Endodermal cell (in vitro differentiated cells): ENCODE results near the gene ZC3H18. TPM values are rescaled to one million over a fixed set of nuclear protein-coding genes. Genes with fewer than 3 reads are reported as not detected.

ENCODE experiments used
- DNase-seq: peaks from one replicate; pipeline ENCODE4 v3.0.0-alpha.2; 2017
- H3K27ac ChIP-seq: 2 replicates; pipeline ENCODE4 v1.5.1; 2013; ENCODE audit warnings: mild to moderate bottlenecking, low read depth, low read length, moderate library complexity
- H3K27me3 ChIP-seq: 2 replicates; pipeline ENCODE4 v1.6.1; 2013; ENCODE audit warnings: mild to moderate bottlenecking, low read length, moderate library complexity; ENCODE audit not compliant: insufficient read depth, control insufficient read depth, poor library complexity, severe bottlenecking
- H3K36me3 ChIP-seq: 2 replicates; pipeline ENCODE4 v1.7.0; 2013; ENCODE audit warnings: mild to moderate bottlenecking, low read length, moderate library complexity; ENCODE audit not compliant: control insufficient read depth, insufficient read depth
- H3K4me1 ChIP-seq: one replicate; pipeline ENCODE4 v1.7.0; 2013; ENCODE audit warnings: low read length; ENCODE audit not compliant: control insufficient read depth, insufficient read depth
- H3K4me3 ChIP-seq: 2 replicates; pipeline ENCODE4 v1.5.1; 2013; ENCODE audit warnings: mild to moderate bottlenecking, low read length, moderate library complexity
- H3K9ac ChIP-seq: 2 replicates; pipeline ENCODE4 v1.6.1; 2013; ENCODE audit warnings: mild to moderate bottlenecking, low read length, moderate library complexity; ENCODE audit not compliant: poor library complexity, severe bottlenecking; ENCODE audit errors: extremely low read depth
- H3K9me3 ChIP-seq: 2 replicates; pipeline ENCODE4 v1.6.1; 2013; ENCODE audit warnings: mild to moderate bottlenecking, low read length, moderate library complexity; ENCODE audit not compliant: control insufficient read depth
- H3K27ac Mint-ChIP-seq: 2 replicates; pipeline ENCODE4 v1.8.0; 2020; ENCODE audit warnings: mixed read lengths
- H3K27me3 Mint-ChIP-seq: 2 replicates; pipeline ENCODE4 v1.8.0; 2021; ENCODE audit warnings: mild to moderate bottlenecking, mixed read lengths; ENCODE audit not compliant: insufficient read depth
- H3K36me3 Mint-ChIP-seq: 2 replicates; pipeline ENCODE4 v1.8.0; 2020; ENCODE audit warnings: low read depth, mixed read lengths
- H3K4me1 Mint-ChIP-seq: 2 replicates; pipeline ENCODE4 v1.8.0; 2020; ENCODE audit warnings: mixed read lengths
- H3K4me3 Mint-ChIP-seq: 2 replicates; pipeline ENCODE4 v1.8.0; 2020; ENCODE audit warnings: mild to moderate bottlenecking, moderate library complexity, mixed read lengths
- H3K9me3 Mint-ChIP-seq: 2 replicates; pipeline ENCODE4 v1.8.0; 2020; ENCODE audit warnings: mild to moderate bottlenecking, mixed read lengths
- CTCF ChIP-seq: fragments of 200-600 bp; sonication (generic); conservative IDR thresholded peaks from 2 replicates; pipeline ENCODE4 v1.5.0; 2021; ENCODE audit warnings: antibody characterized with exemption, mild to moderate bottlenecking
- WGBS, 2 experiments: methylation state at CpG; one replicate each; pipeline versions ENCODE4 v1.1.5 to v1.1.7; 2013; ENCODE audit warnings: missing lambda C conversion rate in 2 of 2, mixed read lengths in 1 of 2; ENCODE audit not compliant: insufficient coverage in 1 of 2, insufficient read length in 1 of 2; 5-methylcytosine and 5-hydroxymethylcytosine counted together
- total RNA-seq, 2 donors: library from RNA; stranded (reverse); fragmentation: NEBNext Ultra II Directional in 1 of 2; extraction: Animal tissue kit (Norgen Biotek cat#: 25700) in 1 of 2; gene quantifications; 2 replicates in 1 of 2; 3 replicates in 1 of 2; pipeline ENCODE4 v1.2.1, GENCODE V29; 2021

Gene ZC3H18
- total RNA-seq, 2 donors from 2014 or later, result 75.4 to 76.6 TPM

GRCh38 chr16:88595101-88595500 lies 24.9 kb downstream of the ZC3H18 start:
- WGBS, 2 experiments, result 92 to 98% methylated on average over 6 of the region's 6 CpGs
- Mint-ChIP-seq H3K27ac (peak overlapping the region; percentile 19), H3K36me3 (peaks cover 64% of the 10 kb centered on the region), H3K9me3 (no peaks in the 10 kb centered on the region), H3K4me1 (no peaks in the 10 kb centered on the region), H3K27me3 (no peaks in the 10 kb centered on the region), H3K4me3 (no peak overlapping the region)
- Histone ChIP-seq H3K36me3 (peaks cover 68% of the 10 kb centered on the region), H3K4me3 (no peak overlapping the region), H3K4me1 (no peaks in the 10 kb centered on the region), H3K27me3 (no peaks in the 10 kb centered on the region), H3K9ac (no peak overlapping the region), H3K27ac (no peak overlapping the region), H3K9me3 (no peaks in the 10 kb centered on the region)
- TF ChIP-seq CTCF, result no peak
- no peak for DNase-seq

GRCh38 chr16:88595921-88596320 lies 25.7 kb downstream of the ZC3H18 start:
- H3K4me3 ChIP-seq, result no peak overlapping the region
- no peak overlapping the region for H3K9ac ChIP-seq
- H3K4me1 Mint-ChIP-seq, result no peaks in the 10 kb centered on the region
- 86 to 95% methylated on average over 4 to 10 of the region's 10 CpGs for WGBS, 2 experiments
- TF ChIP-seq CTCF, result no peak
- no peak overlapping the region for H3K4me3 Mint-ChIP-seq
- no peaks in the 10 kb centered on the region for H3K4me1 ChIP-seq
- no peaks in the 10 kb centered on the region for H3K27me3 ChIP-seq
- peaks cover 72% of the 10 kb centered on the region for H3K36me3 ChIP-seq
- no peaks in the 10 kb centered on the region for H3K27me3 Mint-ChIP-seq
- no peaks in the 10 kb centered on the region for H3K9me3 ChIP-seq
- peaks cover 64% of the 10 kb centered on the region for H3K36me3 Mint-ChIP-seq
- DNase-seq, result no peak
- no peak overlapping the region for H3K27ac ChIP-seq
- no peak overlapping the region for H3K27ac Mint-ChIP-seq
- H3K9me3 Mint-ChIP-seq, result no peaks in the 10 kb centered on the region

DNA sequence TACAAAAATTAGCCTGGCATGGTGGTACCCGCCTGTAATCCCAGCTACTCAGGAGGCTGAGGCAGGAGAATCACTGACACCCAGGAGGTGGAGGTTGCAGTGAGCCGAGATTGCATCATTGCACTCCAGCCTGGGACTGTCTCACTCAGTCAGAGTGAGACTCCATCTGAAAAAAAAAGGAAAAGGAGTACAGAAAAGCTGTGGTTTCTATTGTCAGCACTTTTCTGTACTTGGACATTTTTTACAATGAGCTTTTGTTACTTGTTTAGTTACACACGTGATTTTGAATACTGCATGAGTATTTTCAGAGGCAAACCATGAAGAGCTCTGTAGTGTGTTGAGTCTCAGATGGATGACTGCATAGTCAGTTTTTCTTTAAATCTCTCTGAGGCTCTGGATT lies 26.3 kb downstream of the ZC3H18 start:
- Mint-ChIP-seq H3K36me3 (peaks cover 67% of the 10 kb centered on the region), H3K9me3 (no peaks in the 10 kb centered on the region), H3K27ac (no peak overlapping the region), H3K27me3 (no peaks in the 10 kb centered on the region), H3K4me1 (no peaks in the 10 kb centered on the region), H3K4me3 (no peak overlapping the region)
- 92 to 93% methylated on average over 3 of the region's 3 CpGs for WGBS, 2 experiments
- no peak for DNase-seq
- H3K9me3 ChIP-seq, result no peaks in the 10 kb centered on the region
- peaks cover 76% of the 10 kb centered on the region for H3K36me3 ChIP-seq
- H3K9ac ChIP-seq, result no peak overlapping the region
- no peaks in the 10 kb centered on the region for H3K4me1 ChIP-seq
- no peak for TF ChIP-seq CTCF
- H3K4me3 ChIP-seq, result no peak overlapping the region
- H3K27me3 ChIP-seq, result no peaks in the 10 kb centered on the region
- no peak overlapping the region for H3K27ac ChIP-seq
